Measurements from ENCODE around the gene DNAI7. TPM values are rescaled to one million over a fixed set of nuclear protein-coding genes. Genes with fewer than 3 reads are reported as not detected.

DNAI7 gene
- total RNA-seq, 2 donors from 2014 or later = 1.5 to 3.8 TPM

GRCh38 chr12:25115677-25116076 is 79.3 kb downstream of the DNAI7 start:
- peak; percentile 12 for DNase-seq (ENCODE audit: low spot score)
- TF ChIP-seq POLR2AphosphoS5 (IDR thresholded peaks at IDR 0.05) = no peak
- no peak for TF ChIP-seq POLR2A (IDR thresholded peaks at IDR 0.05)
- TF ChIP-seq, protein P1, sequence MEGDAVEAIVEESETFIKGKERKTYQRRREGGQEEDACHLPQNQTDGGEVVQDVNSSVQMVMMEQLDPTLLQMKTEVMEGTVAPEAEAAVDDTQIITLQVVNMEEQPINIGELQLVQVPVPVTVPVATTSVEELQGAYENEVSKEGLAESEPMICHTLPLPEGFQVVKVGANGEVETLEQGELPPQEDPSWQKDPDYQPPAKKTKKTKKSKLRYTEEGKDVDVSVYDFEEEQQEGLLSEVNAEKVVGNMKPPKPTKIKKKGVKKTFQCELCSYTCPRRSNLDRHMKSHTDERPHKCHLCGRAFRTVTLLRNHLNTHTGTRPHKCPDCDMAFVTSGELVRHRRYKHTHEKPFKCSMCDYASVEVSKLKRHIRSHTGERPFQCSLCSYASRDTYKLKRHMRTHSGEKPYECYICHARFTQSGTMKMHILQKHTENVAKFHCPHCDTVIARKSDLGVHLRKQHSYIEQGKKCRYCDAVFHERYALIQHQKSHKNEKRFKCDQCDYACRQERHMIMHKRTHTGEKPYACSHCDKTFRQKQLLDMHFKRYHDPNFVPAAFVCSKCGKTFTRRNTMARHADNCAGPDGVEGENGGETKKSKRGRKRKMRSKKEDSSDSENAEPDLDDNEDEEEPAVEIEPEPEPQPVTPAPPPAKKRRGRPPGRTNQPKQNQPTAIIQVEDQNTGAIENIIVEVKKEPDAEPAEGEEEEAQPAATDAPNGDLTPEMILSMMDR (IDR thresholded peaks at IDR 0.05) = no peak
- no peak overlapping the region for H3K27ac ChIP-seq
- H3K9me3 ChIP-seq = no peaks in the 10 kb centered on the region
- H3K4me1 ChIP-seq (replicated peaks) = no peaks in the 10 kb centered on the region
- intact Hi-C loops (cut with DNase I) = no loop called here
- H3K27me3 ChIP-seq (replicated peaks; ENCODE audit: insufficient read depth) = no peaks in the 10 kb centered on the region
- no peaks in the 10 kb centered on the region for H3K36me3 ChIP-seq
- no peak overlapping the region for H3K4me3 ChIP-seq
- WGBS = 41% methylated on average over 2 of the region's 2 CpGs

DNA sequence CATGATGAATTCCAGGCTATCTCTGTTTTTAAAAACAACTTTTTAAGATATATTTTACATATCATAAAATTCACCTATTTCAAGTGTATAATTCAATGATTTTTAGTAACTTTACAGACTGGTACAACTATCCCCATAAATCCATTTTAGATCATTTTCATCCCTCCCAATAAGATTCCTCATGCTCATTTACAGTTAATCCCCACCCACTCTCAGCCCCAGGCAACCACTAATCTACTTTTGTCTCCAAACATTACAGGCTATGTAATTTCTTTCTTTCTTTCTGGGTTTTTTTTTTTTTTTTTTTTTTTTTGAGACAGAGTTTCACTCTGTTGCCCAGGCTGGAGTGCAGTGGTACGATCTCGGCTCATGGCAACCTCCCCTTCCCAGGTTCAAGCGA is 81.3 kb downstream of the DNAI7 start:
- Histone ChIP-seq H3K36me3 (no peaks in the 10 kb centered on the region), H3K27ac (no peak overlapping the region), H3K4me1 (replicated peaks) (no peaks in the 10 kb centered on the region), H3K9me3 (no peaks in the 10 kb centered on the region), H3K27me3 (replicated peaks; ENCODE audit: insufficient read depth) (no peaks in the 10 kb centered on the region), H3K4me3 (no peak overlapping the region)
- intact Hi-C loops (cut with DNase I) = no loop called here
- DNase-seq (ENCODE audit: low spot score) = no peak
- no peak for TF ChIP-seq POLR2AphosphoS5 (IDR thresholded peaks at IDR 0.05)
- TF ChIP-seq, protein P1 (IDR thresholded peaks at IDR 0.05) = no peak
- no peak for TF ChIP-seq POLR2A (IDR thresholded peaks at IDR 0.05)
- 89% methylated on average over 3 of the region's 3 CpGs for WGBS

GRCh38 chr12:25110260-25110659 is 84.7 kb downstream of the DNAI7 start:
- TF ChIP-seq, protein P1 (IDR thresholded peaks at IDR 0.05) = no peak
- TF ChIP-seq POLR2A (IDR thresholded peaks at IDR 0.05) (no peak), POLR2AphosphoS5 (IDR thresholded peaks at IDR 0.05) (no peak)
- WGBS = 89% methylated on average over 6 of the region's 6 CpGs
- Histone ChIP-seq H3K36me3 (no peaks in the 10 kb centered on the region), H3K4me1 (replicated peaks) (no peaks in the 10 kb centered on the region), H3K27ac (no peak overlapping the region), H3K27me3 (replicated peaks; ENCODE audit: insufficient read depth) (no peaks in the 10 kb centered on the region), H3K4me3 (no peak overlapping the region), H3K9me3 (no peaks in the 10 kb centered on the region)
- no peak for DNase-seq (ENCODE audit: low spot score)
- intact Hi-C loops (cut with DNase I) = no loop called here

- 90% methylated on average over 4 of the region's 4 CpGs for WGBS
- Histone ChIP-seq H3K9me3 (no peaks in the 10 kb centered on the region), H3K27ac (no peak overlapping the region), H3K4me3 (no peak overlapping the region), H3K36me3 (no peaks in the 10 kb centered on the region), H3K4me1 (replicated peaks) (no peaks in the 10 kb centered on the region), H3K27me3 (replicated peaks; ENCODE audit: insufficient read depth) (no peaks in the 10 kb centered on the region)
- TF ChIP-seq POLR2AphosphoS5 (IDR thresholded peaks at IDR 0.05) (no peak), POLR2A (IDR thresholded peaks at IDR 0.05) (no peak)
- TF ChIP-seq, protein P1 (IDR thresholded peaks at IDR 0.05) = no peak
- intact Hi-C loops (cut with DNase I) = no loop called here
- no peak for DNase-seq (ENCODE audit: low spot score)
These were observed 87.0 kb downstream of the DNAI7 start for GRCh38 chr12:25107920-25108319.

- DNase-seq (ENCODE audit: low spot score) = no peak
- TF ChIP-seq POLR2AphosphoS5 (IDR thresholded peaks at IDR 0.05) (no peak), POLR2A (IDR thresholded peaks at IDR 0.05) (no peak)
- TF ChIP-seq, protein P1 (IDR thresholded peaks at IDR 0.05) = no peak
- H3K36me3 ChIP-seq = no peaks in the 10 kb centered on the region
- no peaks in the 10 kb centered on the region for H3K27me3 ChIP-seq (replicated peaks; ENCODE audit: insufficient read depth)
- H3K4me1 ChIP-seq (replicated peaks) = no peaks in the 10 kb centered on the region
- intact Hi-C loops (cut with DNase I) = no loop called here
- no peak overlapping the region for H3K4me3 ChIP-seq
- H3K9me3 ChIP-seq = no peaks in the 10 kb centered on the region
- no peak overlapping the region for H3K27ac ChIP-seq
These were observed 88.1 kb downstream of the DNAI7 start for GRCh38 chr12:25106818-25107217.

All from prostate gland (tissue), 2 donors.